ENCODE data around the gene MKLN1.

The MKLN1 gene

DNA sequence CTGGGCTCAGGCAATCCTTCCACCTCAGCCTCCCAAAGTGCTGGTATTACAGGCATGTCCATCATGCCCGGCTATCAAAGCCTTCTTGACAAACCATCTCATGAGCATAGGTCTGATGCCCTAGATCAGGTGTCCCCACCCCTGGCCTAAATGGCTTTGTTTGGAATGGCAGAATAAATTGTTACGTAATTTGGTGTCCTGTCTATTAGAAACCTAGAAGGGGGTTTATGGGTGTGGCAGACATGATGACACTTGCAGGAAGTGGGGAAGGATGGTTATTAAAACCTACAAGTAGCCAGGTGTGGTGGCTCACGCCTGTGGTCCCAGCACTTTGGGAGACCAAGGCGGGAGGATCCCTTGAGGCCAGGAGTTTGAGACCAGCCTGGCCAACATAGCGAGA is 38.6 kb upstream of the MKLN1 start:
- DNase-seq (ENCODE audit: extremely low read depth, low read depth), result no peak
- TF ChIP-seq, protein P1, sequence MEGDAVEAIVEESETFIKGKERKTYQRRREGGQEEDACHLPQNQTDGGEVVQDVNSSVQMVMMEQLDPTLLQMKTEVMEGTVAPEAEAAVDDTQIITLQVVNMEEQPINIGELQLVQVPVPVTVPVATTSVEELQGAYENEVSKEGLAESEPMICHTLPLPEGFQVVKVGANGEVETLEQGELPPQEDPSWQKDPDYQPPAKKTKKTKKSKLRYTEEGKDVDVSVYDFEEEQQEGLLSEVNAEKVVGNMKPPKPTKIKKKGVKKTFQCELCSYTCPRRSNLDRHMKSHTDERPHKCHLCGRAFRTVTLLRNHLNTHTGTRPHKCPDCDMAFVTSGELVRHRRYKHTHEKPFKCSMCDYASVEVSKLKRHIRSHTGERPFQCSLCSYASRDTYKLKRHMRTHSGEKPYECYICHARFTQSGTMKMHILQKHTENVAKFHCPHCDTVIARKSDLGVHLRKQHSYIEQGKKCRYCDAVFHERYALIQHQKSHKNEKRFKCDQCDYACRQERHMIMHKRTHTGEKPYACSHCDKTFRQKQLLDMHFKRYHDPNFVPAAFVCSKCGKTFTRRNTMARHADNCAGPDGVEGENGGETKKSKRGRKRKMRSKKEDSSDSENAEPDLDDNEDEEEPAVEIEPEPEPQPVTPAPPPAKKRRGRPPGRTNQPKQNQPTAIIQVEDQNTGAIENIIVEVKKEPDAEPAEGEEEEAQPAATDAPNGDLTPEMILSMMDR (IDR thresholded peaks at IDR 0.05; ENCODE audit: low read depth, low read length, missing control alignments), result no peak
- H3K4me3 ChIP-seq (replicated peaks; ENCODE audit: low read depth, low read length), result no peak overlapping the region

- no peak overlapping the region for H3K4me3 ChIP-seq (replicated peaks; ENCODE audit: low read depth, low read length)
- TF ChIP-seq, protein P1 (IDR thresholded peaks at IDR 0.05; ENCODE audit: low read depth, low read length, missing control alignments), result no peak
- no peak for DNase-seq (ENCODE audit: extremely low read depth, low read depth)
These were observed 35.4 kb upstream of the MKLN1 start for GRCh38 chr7:131292141-131292905.

GRCh38 chr7:131293018-131293417 is 34.7 kb upstream of the MKLN1 start:
- peak; percentile 17 for DNase-seq (ENCODE audit: extremely low read depth, low read depth)
- TF ChIP-seq, protein P1 (IDR thresholded peaks at IDR 0.05; ENCODE audit: low read depth, low read length, missing control alignments), result no peak
- H3K4me3 ChIP-seq (replicated peaks; ENCODE audit: low read depth, low read length), result no peak overlapping the region

DNA sequence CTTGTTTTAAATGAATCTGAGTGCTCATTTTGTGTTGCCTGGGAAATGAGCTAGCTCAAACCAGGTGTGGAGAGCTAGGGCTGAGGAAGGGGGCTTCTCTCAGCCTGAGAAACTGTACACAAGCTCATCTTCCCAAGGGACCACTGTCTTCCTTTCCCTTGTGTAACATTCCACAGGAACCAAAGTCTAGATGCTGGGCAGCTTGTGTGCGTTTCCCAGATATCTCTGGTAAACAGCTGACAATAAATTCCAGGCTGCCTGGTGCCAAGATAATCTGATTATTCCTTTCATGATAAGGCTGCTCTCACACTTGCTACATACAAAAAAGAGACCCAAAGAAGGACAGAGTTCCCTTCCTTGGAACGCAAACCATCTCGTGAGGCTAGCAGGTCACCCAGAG is 33.1 kb upstream of the MKLN1 start:
- H3K4me3 ChIP-seq (replicated peaks; ENCODE audit: low read depth, low read length), result no peak overlapping the region
- TF ChIP-seq, protein P1 (IDR thresholded peaks at IDR 0.05; ENCODE audit: low read depth, low read length, missing control alignments), result no peak
- no peak for DNase-seq (ENCODE audit: extremely low read depth, low read depth)

GRCh38 chr7:131298608-131298992 is 29.1 kb upstream of the MKLN1 start:
- no peak overlapping the region for H3K4me3 ChIP-seq (replicated peaks; ENCODE audit: low read depth, low read length)
- TF ChIP-seq, protein P1 (IDR thresholded peaks at IDR 0.05; ENCODE audit: low read depth, low read length, missing control alignments), result no peak
- no peak for DNase-seq (ENCODE audit: extremely low read depth, low read depth)

GRCh38 chr7:131299074-131299473 is 28.6 kb upstream of the MKLN1 start:
- TF ChIP-seq, protein P1 (IDR thresholded peaks at IDR 0.05; ENCODE audit: low read depth, low read length, missing control alignments), result no peak
- no peak for DNase-seq (ENCODE audit: extremely low read depth, low read depth)

GRCh38 chr7:131300078-131300477 is 27.6 kb upstream of the MKLN1 start:
- DNase-seq (ENCODE audit: extremely low read depth, low read depth), result no peak
- no peak overlapping the region for H3K4me3 ChIP-seq (replicated peaks; ENCODE audit: low read depth, low read length)
- TF ChIP-seq, protein P1 (IDR thresholded peaks at IDR 0.05; ENCODE audit: low read depth, low read length, missing control alignments), result no peak

More at GRCh38 chr7:131299074-131299473, 28.6 kb upstream of the MKLN1 start:
- no peak overlapping the region for H3K4me3 ChIP-seq (replicated peaks; ENCODE audit: low read depth, low read length)

Data from HFF-Myc (cell line).